Measurements from ENCODE around the gene UNC13C.
A peak's percentile ranks its signal among the peaks of the same experiment; 100 is the strongest.

Gene UNC13C

GRCh38 chr15:54504695-54505094 lies 526.5 kb downstream of the UNC13C start:
- DNase-seq = no peak

- no peak for DNase-seq
Measured at GRCh38 chr15:54506977-54507524, 528.8 kb downstream of the UNC13C start.

- DNase-seq = no peak
Measured at GRCh38 chr15:54514601-54515000, 536.4 kb downstream of the UNC13C start.

- no peak for DNase-seq
Measured at GRCh38 chr15:54515664-54516582, 537.7 kb downstream of the UNC13C start.

GRCh38 chr15:54517366-54517765 lies 539.1 kb downstream of the UNC13C start:
- no peak for DNase-seq

GRCh38 chr15:54518156-54518882 lies 540.1 kb downstream of the UNC13C start:
- DNase-seq = no peak

- DNase-seq = peak; percentile 13
Measured at GRCh38 chr15:54519577-54519976, 541.3 kb downstream of the UNC13C start.

GRCh38 chr15:54520616-54521015 lies 542.4 kb downstream of the UNC13C start:
- no peak for DNase-seq

GRCh38 chr15:54521206-54521605 lies 543.0 kb downstream of the UNC13C start:
- DNase-seq = no peak

GRCh38 chr15:54528021-54528420 lies 549.8 kb downstream of the UNC13C start:
- DNase-seq = no peak

- no peak for DNase-seq
Measured at GRCh38 chr15:54540721-54541120, 562.5 kb downstream of the UNC13C start.

GRCh38 chr15:54547491-54547890 lies 569.2 kb downstream of the UNC13C start:
- DNase-seq = no peak

GRCh38 chr15:54550954-54551353 lies 572.7 kb downstream of the UNC13C start:
- DNase-seq = no peak

- no peak for DNase-seq
Measured at GRCh38 chr15:54556231-54556630, 578.0 kb downstream of the UNC13C start.

GRCh38 chr15:54559405-54560069 lies 581.3 kb downstream of the UNC13C start:
- DNase-seq = no peak

GRCh38 chr15:54560417-54560816 lies 582.2 kb downstream of the UNC13C start:
- no peak for DNase-seq

GRCh38 chr15:54564166-54564565 lies 585.9 kb downstream of the UNC13C start:
- no peak for DNase-seq

- DNase-seq = no peak
Measured at GRCh38 chr15:54566654-54567053, 588.4 kb downstream of the UNC13C start.

- DNase-seq = no peak
Measured at GRCh38 chr15:54567408-54568035, 589.3 kb downstream of the UNC13C start.

- no peak for DNase-seq
Measured at GRCh38 chr15:54568381-54568780, 590.1 kb downstream of the UNC13C start.

- DNase-seq = no peak
Measured at GRCh38 chr15:54571576-54571975, 593.3 kb downstream of the UNC13C start.

- DNase-seq = no peak
Measured at GRCh38 chr15:54575586-54575985, 597.3 kb downstream of the UNC13C start.

All from CD4-positive, alpha-beta T cell treated with Interleukin-21 for 1 hour (primary cell).